Lung (tissue), 12 donors: ENCODE data around the gene DYDC1. TPM values are rescaled to one million over a fixed set of nuclear protein-coding genes. Genes with fewer than 3 reads are reported as not detected.
A peak's percentile ranks its signal among the peaks of the same experiment; 100 is the strongest.

Experiments used
- ATAC-seq: fragments of 200-7000 bp; cut with Tn5 transposase; one replicate; pipeline ENCODE4 v1.9.1; 2020; ENCODE audit warnings: moderate number of reproducible peaks; ENCODE audit not compliant: insufficient read depth, low FRiP score
- DNase-seq, 3 donors: peaks; one replicate each; pipeline ENCODE4 v3.0.0-alpha.2; 2013 to 2017
- H3K27ac ChIP-seq, 2 donors: one replicate each; pipeline ENCODE4 v1.5.1; 2013; ENCODE audit warnings: mild to moderate bottlenecking in 2 of 2, moderate library complexity in 2 of 2, control low read depth in 1 of 2, inconsistent platforms in 1 of 2, low read depth in 1 of 2, low read length in 1 of 2
- H3K27me3 ChIP-seq, 3 donors: one replicate each; pipeline ENCODE4 v1.5.1; 2013; ENCODE audit warnings: low read length in 2 of 3; ENCODE audit not compliant: control insufficient read depth in 3 of 3, insufficient read depth in 3 of 3
- H3K36me3 ChIP-seq, 4 donors: one replicate each; pipeline ENCODE4 v1.5.1; 2013; ENCODE audit warnings: low read length in 4 of 4, mild to moderate bottlenecking in 1 of 4, moderate library complexity in 1 of 4; ENCODE audit not compliant: control insufficient read depth in 4 of 4, insufficient read depth in 4 of 4
- H3K4me1 ChIP-seq, 5 donors: one replicate each; pipeline ENCODE4 v1.5.1; 2013; ENCODE audit warnings: low read length in 5 of 5, mild to moderate bottlenecking in 2 of 5, moderate library complexity in 1 of 5; ENCODE audit not compliant: control insufficient read depth in 5 of 5, insufficient read depth in 5 of 5
- H3K4me3 ChIP-seq: one replicate; pipeline ENCODE4 v1.5.1; 2013; ENCODE audit warnings: mild to moderate bottlenecking, control low read depth, moderate library complexity
- H3K9ac ChIP-seq, 2 donors: one replicate each; pipeline ENCODE4 v1.5.1; 2013; ENCODE audit warnings: low read length in 2 of 2, control low read depth in 1 of 2; ENCODE audit not compliant: insufficient read depth in 1 of 2
- H3K9me3 ChIP-seq, 4 donors: one replicate each; pipeline ENCODE4 v1.5.1; 2013; ENCODE audit warnings: low read length in 3 of 4, mild to moderate bottlenecking in 1 of 4, moderate library complexity in 1 of 4; ENCODE audit not compliant: control insufficient read depth in 4 of 4, insufficient read depth in 3 of 4
- WGBS, 2 donors: extraction: QIAGEN DNeasy Blood & Tissue Kit; methylation state at CpG; one replicate each; pipeline ENCODE4 v1.1.7; 2013; 5-methylcytosine and 5-hydroxymethylcytosine counted together
- polyA plus RNA-seq, 2 donors: library from polyadenylated mRNA; stranded (reverse); fragments of 200-250 nt; gene quantifications; one replicate each; pipeline ENCODE4 v1.2.1, GENCODE V29; 2013
- total RNA-seq, 2 donors: library from RNA; depleted of rRNA in 1 of 2; stranded (reverse); fragments of >200 nt in 1 of 2; gene quantifications; one replicate each; pipeline ENCODE4 v1.2.1, GENCODE V29; 2014 to 2021
- TF ChIP-seq, protein P1 (sequence below): IDR thresholded peaks from 2 replicates; pipeline ENCODE4 v1.5.1; 2012; ENCODE audit warnings: mild to moderate bottlenecking; ENCODE audit errors: control extremely low read depth, extremely low read depth
- donor health status: control.
- donor health status: control.
- donor health status: Bipolar disorder and iron deficiency.
- donor health status: healthy.
- donor health status: DM: yes; HTN: yes; CAD: no.

The DYDC1 gene
- total and polyA plus RNA-seq, 4 donors, result 1.5 to 2.4 (median 2.0) TPM

DNA sequence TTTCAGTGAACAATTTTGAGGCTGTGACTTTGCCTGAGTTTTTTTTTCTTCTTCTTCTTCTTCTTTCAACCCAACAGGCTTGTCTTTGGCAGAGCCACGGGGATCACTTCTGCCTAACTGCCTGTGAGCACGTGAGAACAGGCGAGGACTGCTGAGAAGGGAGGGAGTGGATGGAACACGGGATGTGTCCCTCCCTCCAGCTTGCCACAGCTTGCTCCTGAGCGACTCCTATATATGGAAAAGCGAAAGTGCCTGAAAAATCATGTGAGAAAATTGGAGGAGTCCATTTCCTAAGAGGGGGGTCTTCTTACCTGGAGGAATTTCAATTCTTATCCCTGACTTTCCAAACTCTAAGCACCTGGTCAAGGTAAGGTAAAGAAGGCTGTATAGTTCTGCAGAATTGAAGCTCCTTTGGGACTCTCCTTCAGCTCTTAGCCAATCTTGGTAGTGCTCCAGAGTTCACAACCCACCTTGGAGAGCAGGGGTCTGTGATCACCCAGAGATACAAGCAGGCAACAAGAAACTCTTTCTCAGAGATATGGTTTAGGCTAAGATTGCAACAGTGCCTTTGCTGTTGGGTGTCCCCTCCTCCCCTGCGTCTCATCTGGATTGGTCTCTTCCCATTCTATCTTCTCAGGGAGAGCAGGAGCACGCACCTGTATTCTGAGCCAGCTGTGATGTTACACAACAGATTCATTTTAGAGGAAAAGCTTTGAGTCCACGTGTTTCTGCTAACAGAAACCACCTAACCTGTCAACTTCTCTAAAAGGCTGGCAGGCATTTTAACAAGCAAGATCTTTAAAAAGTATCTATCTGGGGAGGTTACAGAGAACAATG, 66.9 kb downstream of the DYDC1 start, which contains the start of gene MAT1A:
Gene MAT1A (minus strand): TSS at position 208 of the 837 bp plus-strand sequence. CDS start 235 bp downstream, outside the sequence.
- TF ChIP-seq, protein P1, sequence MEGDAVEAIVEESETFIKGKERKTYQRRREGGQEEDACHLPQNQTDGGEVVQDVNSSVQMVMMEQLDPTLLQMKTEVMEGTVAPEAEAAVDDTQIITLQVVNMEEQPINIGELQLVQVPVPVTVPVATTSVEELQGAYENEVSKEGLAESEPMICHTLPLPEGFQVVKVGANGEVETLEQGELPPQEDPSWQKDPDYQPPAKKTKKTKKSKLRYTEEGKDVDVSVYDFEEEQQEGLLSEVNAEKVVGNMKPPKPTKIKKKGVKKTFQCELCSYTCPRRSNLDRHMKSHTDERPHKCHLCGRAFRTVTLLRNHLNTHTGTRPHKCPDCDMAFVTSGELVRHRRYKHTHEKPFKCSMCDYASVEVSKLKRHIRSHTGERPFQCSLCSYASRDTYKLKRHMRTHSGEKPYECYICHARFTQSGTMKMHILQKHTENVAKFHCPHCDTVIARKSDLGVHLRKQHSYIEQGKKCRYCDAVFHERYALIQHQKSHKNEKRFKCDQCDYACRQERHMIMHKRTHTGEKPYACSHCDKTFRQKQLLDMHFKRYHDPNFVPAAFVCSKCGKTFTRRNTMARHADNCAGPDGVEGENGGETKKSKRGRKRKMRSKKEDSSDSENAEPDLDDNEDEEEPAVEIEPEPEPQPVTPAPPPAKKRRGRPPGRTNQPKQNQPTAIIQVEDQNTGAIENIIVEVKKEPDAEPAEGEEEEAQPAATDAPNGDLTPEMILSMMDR, result no peak
- H3K4me3 ChIP-seq, result no peak within 1 kb of the TSS
- ATAC-seq, result no peak
- no peak within 1 kb of the TSS for H3K9ac ChIP-seq
- H3K4me1 ChIP-seq, result no peaks in the 10 kb centered on the region
- no peaks in the 10 kb centered on the region for H3K36me3 ChIP-seq
- H3K27me3 ChIP-seq, result peaks cover 0 to 3% (median 0%) of the 10 kb centered on the region in 3 donors
- peak in 1 of 3 donors; percentile 6 for DNase-seq
- H3K9me3 ChIP-seq, result no peaks in the 10 kb centered on the region
- no peak within 1 kb of the TSS for H3K27ac ChIP-seq
- 32 to 37% methylated on average over 9 of the region's 9 CpGs for WGBS, 2 donors

DNA sequence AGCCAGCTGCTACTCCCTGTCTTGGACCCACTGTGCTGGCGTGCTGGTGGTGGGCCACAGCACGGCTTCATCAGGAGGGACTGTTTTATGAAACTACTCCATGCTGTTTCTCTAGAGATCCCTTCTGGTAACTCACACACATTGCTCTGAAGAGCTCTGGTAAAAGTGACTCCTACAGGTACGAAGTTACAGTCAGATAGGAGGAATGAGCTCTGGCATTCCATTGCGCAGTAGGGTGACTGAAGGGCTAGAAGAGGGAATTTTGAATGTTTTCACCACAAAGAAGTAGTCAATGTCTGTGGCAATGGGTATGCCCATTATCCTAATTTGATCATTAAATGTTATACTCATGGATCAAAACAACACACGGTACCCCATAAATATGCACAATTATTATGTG, 67.7 kb downstream of the DYDC1 start:
- ATAC-seq (no peak), DNase-seq (no peak)
- Histone ChIP-seq H3K4me3 (no peak overlapping the region), H3K27ac (no peak overlapping the region), H3K27me3 (peaks cover 0 to 3% (median 0%) of the 10 kb centered on the region in 3 donors), H3K9me3 (no peaks in the 10 kb centered on the region), H3K9ac (no peak overlapping the region), H3K4me1 (no peaks in the 10 kb centered on the region), H3K36me3 (no peaks in the 10 kb centered on the region)
- 91 to 96% methylated on average over 5 of the region's 5 CpGs for WGBS, 2 donors
- TF ChIP-seq, protein P1, result no peak

Other genes starting within 250 kb of the DYDC1 start
- gene PLAC9, start 224.0 kb downstream of the DYDC1 start, total RNA-seq, result 10 to 100 TPM; 12.1 to 53.1 TPM
- gene PLAC9, start 224.0 kb downstream of the DYDC1 start, polyA plus RNA-seq, result 10 to 100 TPM; 11.8 to 34.7 TPM
- 100 to 1,000 TPM in 1 of 2 donors, 10 to 100 TPM in 1; 97.7 to 282 TPM for gene ANXA11, start 151.2 kb downstream of the DYDC1 start, total RNA-seq
- 100 to 1,000 TPM; 135 to 404 TPM for gene ANXA11, start 151.2 kb downstream of the DYDC1 start, polyA plus RNA-seq
- gene MAT1A, start 67.1 kb downstream of the DYDC1 start, total RNA-seq, result 1 to 10 TPM in 1 of 2 donors, under 1 TPM in 1; 0.46 to 1.1 TPM
- gene MAT1A, start 67.1 kb downstream of the DYDC1 start, polyA plus RNA-seq, result under 1 TPM; 0.30 to 0.40 TPM
- gene DYDC2, start within 50 bp of the DYDC1 start, total RNA-seq, result 10 to 100 TPM in 1 of 2 donors, 1 to 10 TPM in 1; 8.6 to 21.7 TPM
- gene DYDC2, start within 50 bp of the DYDC1 start, polyA plus RNA-seq, result 10 to 100 TPM; 17.3 to 24.4 TPM
- gene PRXL2A, start 51.8 kb upstream of the DYDC1 start, total RNA-seq, result 10 to 100 TPM; 42.8 to 59.5 TPM
- 10 to 100 TPM; 18.2 to 31.2 TPM for gene PRXL2A, start 51.8 kb upstream of the DYDC1 start, polyA plus RNA-seq
- 100 to 1,000 TPM in 1 of 2 donors, 10 to 100 TPM in 1; 67.3 to 164 TPM for gene TSPAN14, start 97.6 kb upstream of the DYDC1 start, total RNA-seq
- 100 to 1,000 TPM in 1 of 2 donors, 10 to 100 TPM in 1; 40.9 to 187 TPM for gene TSPAN14, start 97.6 kb upstream of the DYDC1 start, polyA plus RNA-seq
- under 1 TPM; 0.12 to 0.28 TPM for gene SH2D4B, start 181.1 kb upstream of the DYDC1 start, total RNA-seq
- under 1 TPM; 0.20 to 0.23 TPM for gene SH2D4B, start 181.1 kb upstream of the DYDC1 start, polyA plus RNA-seq